H54 (cell line): Measurements from ENCODE around the gene LIMCH1.
"Not testable (repeated sequence)": the region's sequence is repeated elsewhere in the genome, so short reads cannot be mapped to it uniquely, and the experiment has no call there.

ENCODE experiments used
- DNase-seq: peaks from one replicate; pipeline ENCODE4 v3.0.0; 2011; ENCODE audit warnings: low spot score, mixed read lengths; ENCODE audit not compliant: insufficient read length
- FAIRE-seq: peaks from 3 replicates; lab custom pipeline; 2011; peaks lifted over from hg19 to GRCh38; lab: Jason Lieb, UNC
- POLR2A ChIP-seq: IDR thresholded peaks from 2 replicates; pipeline ENCODE4 v1.6.1; 2011; ENCODE audit warnings: low read depth, mild to moderate bottlenecking, low read length

Gene LIMCH1

GRCh38 chr4:41719417-41719816, 181.5 kb downstream of the LIMCH1 start:
- FAIRE-seq: no peak
- TF ChIP-seq POLR2A: no peak
- DNase-seq: no peak

GRCh38 chr4:41722181-41722580, 184.2 kb downstream of the LIMCH1 start:
- DNase-seq (no peak), FAIRE-seq (no peak)
- no peak for TF ChIP-seq POLR2A

GRCh38 chr4:41723286-41723685, 185.3 kb downstream of the LIMCH1 start:
- FAIRE-seq (no peak), DNase-seq (no peak)
- TF ChIP-seq POLR2A: no peak

GRCh38 chr4:41725254-41725653, 187.3 kb downstream of the LIMCH1 start:
- FAIRE-seq (no peak), DNase-seq (no peak)
- no peak for TF ChIP-seq POLR2A

- FAIRE-seq: no peak
- no peak for DNase-seq
- no peak for TF ChIP-seq POLR2A
These were observed 190.1 kb downstream of the LIMCH1 start for GRCh38 chr4:41727861-41728572.

GRCh38 chr4:41728573-41728913, 190.6 kb downstream of the LIMCH1 start:
- DNase-seq (no peak), FAIRE-seq (no peak)
- TF ChIP-seq POLR2A: no peak

GRCh38 chr4:41731569-41732126, 193.7 kb downstream of the LIMCH1 start:
- TF ChIP-seq POLR2A: no peak
- no peak for DNase-seq
- no peak for FAIRE-seq

GRCh38 chr4:41734371-41734770, 196.4 kb downstream of the LIMCH1 start:
- no peak for DNase-seq
- FAIRE-seq: peak; percentile 50
- TF ChIP-seq POLR2A: no peak

- DNase-seq, FAIRE-seq: not testable (repeated sequence)
These were observed 199.5 kb downstream of the LIMCH1 start for GRCh38 chr4:41737491-41737890.

- no peak for TF ChIP-seq POLR2A
- no peak for DNase-seq
- no peak for FAIRE-seq
These were observed 203.4 kb downstream of the LIMCH1 start for GRCh38 chr4:41741354-41741753.

GRCh38 chr4:41744572-41745291, 206.8 kb downstream of the LIMCH1 start:
- no peak for TF ChIP-seq POLR2A
- no peak for FAIRE-seq
- DNase-seq: no peak

GRCh38 chr4:41745292-41746024, 207.5 kb downstream of the LIMCH1 start:
- no peak for TF ChIP-seq POLR2A
- no peak for DNase-seq
- FAIRE-seq: no peak

- TF ChIP-seq POLR2A: no peak
- FAIRE-seq: no peak
- no peak for DNase-seq
These were observed 208.1 kb downstream of the LIMCH1 start for GRCh38 chr4:41746025-41746439.
